ENCODE data around the gene CACNB3. TPM values are rescaled to one million over a fixed set of nuclear protein-coding genes. Genes with fewer than 3 reads are reported as not detected.

Gene CACNB3
- total and polyA plus RNA-seq, 9 of the 15 experiments (the other 6 are each of a cell fraction or from before 2014, with no cell fraction given): 0.24 to 2.0 (median 1.5) TPM

GRCh38 chr12:48770756-48771155 is 47.5 kb upstream of the CACNB3 start:
- 3% methylated on average over 10 of the region's 10 CpGs for WGBS (ENCODE audit: insufficient coverage, low coverage, missing lambda C conversion rate)
- no peaks in the 10 kb centered on the region for H4K20me1 ChIP-seq (replicated peaks; ENCODE audit: control insufficient read depth, insufficient read depth, low read length)
- H3K4me1 ChIP-seq (replicated peaks in 1 of 2; ENCODE audit: control insufficient read depth in 2 of 2, insufficient read depth in 2 of 2, low read length in 2 of 2): no peaks in the 10 kb centered on the region; a peak in 2 of 5 replicates
- FAIRE-seq (no peak), DNase-seq (ENCODE audit: extremely low read depth in 1 of 4, low spot score in 3 of 4) (no peak), ATAC-seq (no peak)
- BruUV-seq (replicated peaks): no TSS peak
- H3K9me1 ChIP-seq (ENCODE audit: control insufficient read depth, insufficient read depth, low read length): peaks cover 4% of the 10 kb centered on the region
- H3K27ac ChIP-seq (ENCODE audit: extremely low read depth, low read depth, low read length): no peak overlapping the region
- no peaks in the 10 kb centered on the region for H3K36me3 ChIP-seq (ENCODE audit: control insufficient read depth, insufficient read depth, low read length)
- ChIA-PET CTCF (ENCODE audit: low intra/inter-chr PET ratio) (no interaction called here), POLR2A (interaction anchor here (1.0 to 1.2 kb wide), 3 partner anchors 13 to 92 kb away, joined by 3 to 4 read pairs (median 3); no protein-coding TSS in a partner anchor)
- peaks cover 34 to 80% of the 10 kb centered on the region in 2 experiments for H3K27me3 ChIP-seq (ENCODE audit: control insufficient read depth in 2 of 2, insufficient read depth in 2 of 2, low read length in 2 of 2)
- no peaks in the 10 kb centered on the region for H3K9me3 ChIP-seq (replicated peaks; ENCODE audit: control insufficient read depth, insufficient read depth, low read depth, low read length)
- 0 out of 4 replicates have a peak overlapping the region, but pooled peaks of 1 of the 2 experiments have one; percentile 33 for H3K9ac ChIP-seq (ENCODE audit: insufficient read depth in 1 of 2, low read depth in 2 of 2, low read length in 2 of 2)
- H3K4me3 ChIP-seq: no peak overlapping the region
- H2AFZ ChIP-seq (ENCODE audit: low read depth, low read length): no peak overlapping the region
- in situ Hi-C loops (cut with MboI): no loop called here
- no peaks in the 10 kb centered on the region for H3K79me2 ChIP-seq (ENCODE audit: control insufficient read depth, insufficient read depth, low read length)
- no peak for TF ChIP-seq IFI16 (CRISPR knock-in tag; IDR thresholded peaks at IDR 0.05)
- no peak for TF ChIP-seq ZNF551 (CRISPR knock-in tag; IDR thresholded peaks at IDR 0.05)
- no peak for TF ChIP-seq ZNF253 (CRISPR knock-in tag; conservative IDR thresholded peaks at IDR 0.05)
- no peak for TF ChIP-seq EHMT2 (IDR thresholded peaks at IDR 0.05)
- TF ChIP-seq ZFP36 (IDR thresholded peaks at IDR 0.05; ENCODE audit: low read depth, low read length, partially characterized antibody): no peak
- TF ChIP-seq TAF9B (IDR thresholded peaks at IDR 0.05; ENCODE audit: partially characterized antibody): no peak
- no peak for TF ChIP-seq RAD21 (CRISPR knock-in tag; conservative IDR thresholded peaks at IDR 0.05 in 1 of 2, IDR thresholded peaks at IDR 0.05 in 1 of 2)
- TF ChIP-seq MBD2 (IDR thresholded peaks at IDR 0.05; ENCODE audit: borderline replicate concordance, low read depth): no peak
- TF ChIP-seq ZBTB40 (IDR thresholded peaks at IDR 0.05): no peak
- TF ChIP-seq ZBTB40 (CRISPR knock-in tag; IDR thresholded peaks at IDR 0.05): no peak
- TF ChIP-seq GABPB1 (CRISPR knock-in tag; IDR thresholded peaks at IDR 0.05): no peak
- no peak for TF ChIP-seq ZNF41 (CRISPR knock-in tag; conservative IDR thresholded peaks at IDR 0.05)
- no peak overlapping the region for H3K4me2 ChIP-seq (ENCODE audit: insufficient read depth, low read length)
- intact Hi-C loops (cut with micrococcal nuclease): no loop called here
